Measurements from ENCODE around the gene IWS1.

DNA sequence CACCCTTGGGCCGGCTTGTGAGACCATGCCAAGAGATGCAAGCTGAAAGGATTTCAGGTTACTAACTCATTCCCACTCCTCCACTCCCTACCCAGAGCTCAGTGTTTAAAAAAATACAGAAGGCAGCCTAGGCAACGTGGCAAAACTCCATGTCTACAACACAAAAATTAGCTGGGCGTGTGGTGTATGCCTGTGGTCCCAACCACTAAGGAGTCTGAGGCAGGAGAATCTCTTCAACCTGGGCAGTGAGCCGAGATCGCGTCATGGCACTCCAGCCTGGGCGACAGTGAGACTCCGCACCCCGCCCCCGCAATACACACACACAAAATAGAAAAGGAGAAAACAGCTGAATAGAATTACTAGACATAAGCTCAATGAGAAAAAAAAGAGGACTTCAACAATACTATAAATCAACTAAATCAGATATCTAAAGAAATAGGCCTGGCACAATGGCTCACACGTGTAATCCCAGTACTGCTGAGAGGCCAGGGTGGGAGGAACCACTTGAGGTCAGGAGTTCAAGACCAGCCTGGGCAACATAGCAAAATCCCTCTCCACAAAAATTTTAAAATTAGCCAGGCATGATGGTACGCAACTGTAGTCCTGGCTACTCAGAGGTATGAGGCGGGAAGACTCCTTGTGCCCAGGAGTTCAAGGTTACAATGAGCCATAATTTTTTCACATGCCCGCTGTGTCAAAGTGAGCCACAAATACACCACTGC, 10.1 kb downstream of the IWS1 start:
- TF ChIP-seq, protein P1, sequence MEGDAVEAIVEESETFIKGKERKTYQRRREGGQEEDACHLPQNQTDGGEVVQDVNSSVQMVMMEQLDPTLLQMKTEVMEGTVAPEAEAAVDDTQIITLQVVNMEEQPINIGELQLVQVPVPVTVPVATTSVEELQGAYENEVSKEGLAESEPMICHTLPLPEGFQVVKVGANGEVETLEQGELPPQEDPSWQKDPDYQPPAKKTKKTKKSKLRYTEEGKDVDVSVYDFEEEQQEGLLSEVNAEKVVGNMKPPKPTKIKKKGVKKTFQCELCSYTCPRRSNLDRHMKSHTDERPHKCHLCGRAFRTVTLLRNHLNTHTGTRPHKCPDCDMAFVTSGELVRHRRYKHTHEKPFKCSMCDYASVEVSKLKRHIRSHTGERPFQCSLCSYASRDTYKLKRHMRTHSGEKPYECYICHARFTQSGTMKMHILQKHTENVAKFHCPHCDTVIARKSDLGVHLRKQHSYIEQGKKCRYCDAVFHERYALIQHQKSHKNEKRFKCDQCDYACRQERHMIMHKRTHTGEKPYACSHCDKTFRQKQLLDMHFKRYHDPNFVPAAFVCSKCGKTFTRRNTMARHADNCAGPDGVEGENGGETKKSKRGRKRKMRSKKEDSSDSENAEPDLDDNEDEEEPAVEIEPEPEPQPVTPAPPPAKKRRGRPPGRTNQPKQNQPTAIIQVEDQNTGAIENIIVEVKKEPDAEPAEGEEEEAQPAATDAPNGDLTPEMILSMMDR (conservative IDR thresholded peaks at IDR 0.05; ENCODE audit: low read length) = no peak
- TF ChIP-seq EZH2phosphoT487 (IDR thresholded peaks at IDR 0.05; ENCODE audit: borderline replicate concordance, low read depth, low read length) = no peak

All from OCI-LY7 (cell line).